HG03135 (cell line): ENCODE data around the gene HOXB1.

Experiments
- ATAC-seq: cut with Tn5 transposase; IDR thresholded peaks from one replicate; pipeline ENCODE4 v1.9.1; 2021; ENCODE audit warnings: mild to moderate bottlenecking, moderate library complexity; ENCODE audit not compliant: unreplicated experiment

HOXB1 gene

GRCh38 chr17:48555258-48556228 lies 24.7 kb upstream of the HOXB1 start:
- ATAC-seq = no peak

GRCh38 chr17:48554412-48555257 lies 23.8 kb upstream of the HOXB1 start:
- ATAC-seq = no peak

GRCh38 chr17:48553826-48554225 lies 23.0 kb upstream of the HOXB1 start:
- ATAC-seq = no peak

GRCh38 chr17:48553190-48553547 lies 22.4 kb upstream of the HOXB1 start:
- ATAC-seq = no peak

- no peak for ATAC-seq
Observed at GRCh38 chr17:48552466-48553189, 21.8 kb upstream of the HOXB1 start.

GRCh38 chr17:48551596-48552465 lies 21.0 kb upstream of the HOXB1 start:
- ATAC-seq = no peak

GRCh38 chr17:48551214-48551555 lies 20.4 kb upstream of the HOXB1 start:
- ATAC-seq = no peak

GRCh38 chr17:48550502-48551213 lies 19.8 kb upstream of the HOXB1 start:
- ATAC-seq = no peak

- no peak for ATAC-seq
Observed at GRCh38 chr17:48549914-48550501, 19.2 kb upstream of the HOXB1 start.

- no peak for ATAC-seq
Observed at GRCh38 chr17:48549281-48549630, 18.4 kb upstream of the HOXB1 start.

- no peak for ATAC-seq
Observed at GRCh38 chr17:48548523-48549280, 17.9 kb upstream of the HOXB1 start.

- ATAC-seq = no peak
Observed at GRCh38 chr17:48547808-48548522, 17.2 kb upstream of the HOXB1 start.

GRCh38 chr17:48546924-48547807 lies 16.4 kb upstream of the HOXB1 start:
- ATAC-seq = no peak

GRCh38 chr17:48546137-48546923 lies 15.5 kb upstream of the HOXB1 start:
- ATAC-seq = no peak

GRCh38 chr17:48545539-48545938 lies 14.7 kb upstream of the HOXB1 start:
- ATAC-seq = no peak

- no peak for ATAC-seq
Observed at GRCh38 chr17:48545022-48545375, 14.2 kb upstream of the HOXB1 start, which contains the start of gene HOXB2. Gene HOXB2, minus strand, starts transcription at chr17:48545109. Its CDS starts 198 bp downstream, at chr17:48544911.
